ENCODE data around the gene EEIG1.

- TF ChIP-seq CTCF (IDR thresholded peaks at IDR 0.05; ENCODE audit: insufficient read depth, low read depth, low read length) (no peak), EZH2 (IDR thresholded peaks at IDR 0.05; ENCODE audit: insufficient read depth, low read length) (no peak)
Measured at GRCh38 chr9:127977884-127978647, 2.7 kb downstream of the EEIG1 start.

Data from astrocyte (in vitro differentiated cells and primary cell).